ENCODE data around the gene BOD1L1.

Gene BOD1L1

DNA sequence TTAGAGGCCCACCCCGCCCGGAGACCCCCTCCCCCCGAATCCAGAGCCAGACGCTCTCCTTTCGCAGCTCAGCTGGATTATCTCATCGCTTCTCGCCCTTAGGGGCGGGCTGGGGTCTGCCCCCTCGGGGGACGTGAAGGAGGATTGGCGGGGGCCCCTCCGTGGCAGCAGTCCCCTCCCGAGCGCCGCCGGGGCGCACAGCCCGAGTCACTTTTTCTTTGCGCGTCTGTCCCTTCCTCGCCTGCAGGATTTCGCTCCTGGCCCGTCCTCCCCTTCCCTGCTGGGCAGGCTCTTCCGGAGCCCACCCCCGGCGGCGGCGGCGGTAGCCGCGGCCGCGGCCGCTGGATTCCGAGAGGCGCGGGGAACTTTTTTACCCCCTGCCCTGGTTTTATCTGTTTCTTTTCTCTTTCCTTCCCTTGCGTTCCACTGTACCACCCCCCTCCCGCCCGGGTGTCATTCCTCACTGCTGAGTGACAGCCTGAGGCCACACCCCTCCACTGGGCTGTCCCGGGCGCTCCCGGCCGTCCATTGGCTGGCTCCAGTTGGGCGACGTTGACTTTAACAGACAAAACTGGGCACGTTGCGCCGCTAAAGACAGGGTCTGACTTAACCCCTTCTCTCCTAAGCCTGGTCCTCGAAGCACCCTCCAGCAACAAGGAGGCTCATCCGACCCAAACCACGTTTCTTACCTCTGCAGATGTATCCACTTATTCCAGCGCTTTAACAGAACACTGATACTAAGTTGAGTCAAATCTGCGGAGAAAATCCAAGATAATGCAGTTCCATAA, 82.7 kb downstream of the BOD1L1 start (continued):
- no peak for TF ChIP-seq ZNF549 (tag by site-specific recombination; IDR thresholded peaks at IDR 0.05)
- no peak for TF ChIP-seq ZNF175 (tag by site-specific recombination; IDR thresholded peaks at IDR 0.05)
- TF ChIP-seq ZFP69B (tag by site-specific recombination; IDR thresholded peaks at IDR 0.05), result no peak
- no peak for TF ChIP-seq TSHZ1 (tag by site-specific recombination; IDR thresholded peaks at IDR 0.05; ENCODE audit: borderline replicate concordance)
- TF ChIP-seq MYNN (tag by site-specific recombination; IDR thresholded peaks at IDR 0.05; ENCODE audit: borderline replicate concordance), result no peak
- peak; percentile 69; the same call in 1 of the 2 replicates for TF ChIP-seq PATZ1 (tag by site-specific recombination; IDR thresholded peaks at IDR 0.05)
- no peak for TF ChIP-seq OSR2 (tag by site-specific recombination; IDR thresholded peaks at IDR 0.05)
- TF ChIP-seq ZNF571 (tag by site-specific recombination; IDR thresholded peaks at IDR 0.05), result no peak
- no peak for TF ChIP-seq ZNF747 (tag by site-specific recombination; IDR thresholded peaks at IDR 0.05)
- no peak for TF ChIP-seq ZNF16 (tag by site-specific recombination; IDR thresholded peaks at IDR 0.05; ENCODE audit: low read depth)
- TF ChIP-seq ZNF776 (tag by site-specific recombination; IDR thresholded peaks at IDR 0.05; ENCODE audit: borderline replicate concordance), result no peak
- TF ChIP-seq ZNF560 (tag by site-specific recombination; IDR thresholded peaks at IDR 0.05; ENCODE audit: borderline replicate concordance), result no peak
- TF ChIP-seq MZF1 (tag by site-specific recombination; IDR thresholded peaks at IDR 0.05; ENCODE audit: borderline replicate concordance), result no peak
- TF ChIP-seq ZNF155 (tag by site-specific recombination; IDR thresholded peaks at IDR 0.05), result no peak
- no peak for TF ChIP-seq HOXC10 (CRISPR knock-in tag; IDR thresholded peaks at IDR 0.05)
- TF ChIP-seq, protein P1, sequence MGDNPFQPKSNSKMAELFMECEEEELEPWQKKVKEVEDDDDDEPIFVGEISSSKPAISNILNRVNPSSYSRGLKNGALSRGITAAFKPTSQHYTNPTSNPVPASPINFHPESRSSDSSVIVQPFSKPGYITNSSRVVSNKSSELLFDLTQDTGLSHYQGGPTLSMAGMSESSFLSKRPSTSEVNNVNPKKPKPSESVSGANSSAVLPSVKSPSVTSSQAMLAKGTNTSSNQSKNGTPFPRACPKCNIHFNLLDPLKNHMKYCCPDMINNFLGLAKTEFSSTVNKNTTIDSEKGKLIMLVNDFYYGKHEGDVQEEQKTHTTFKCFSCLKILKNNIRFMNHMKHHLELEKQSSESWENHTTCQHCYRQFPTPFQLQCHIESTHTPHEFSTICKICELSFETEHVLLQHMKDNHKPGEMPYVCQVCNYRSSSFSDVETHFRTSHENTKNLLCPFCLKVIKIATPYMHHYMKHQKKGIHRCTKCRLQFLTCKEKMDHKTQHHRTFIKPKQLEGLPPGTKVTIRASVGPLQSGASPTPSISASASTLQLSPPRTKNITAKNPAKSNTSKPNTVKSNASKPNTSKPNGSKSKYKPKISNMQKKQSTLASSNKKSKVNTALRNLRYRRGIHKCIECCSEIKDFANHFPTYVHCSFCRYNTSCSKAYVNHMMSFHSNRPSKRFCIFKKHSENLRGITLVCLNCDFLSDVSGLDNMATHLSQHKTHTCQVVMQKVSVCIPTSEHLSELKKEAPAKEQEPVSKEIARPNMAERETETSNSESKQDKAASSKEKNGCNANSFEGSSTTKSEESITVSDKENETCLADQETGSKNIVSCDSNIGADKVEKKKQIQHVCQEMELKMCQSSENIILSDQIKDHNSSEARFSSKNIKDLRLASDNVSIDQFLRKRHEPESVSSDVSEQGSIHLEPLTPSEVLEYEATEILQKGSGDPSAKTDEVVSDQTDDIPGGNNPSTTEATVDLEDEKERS (tag by site-specific recombination; IDR thresholded peaks at IDR 0.05), result no peak
- peak; percentile 95 for TF ChIP-seq ZNF449 (tag by site-specific recombination; IDR thresholded peaks at IDR 0.05)
- TF ChIP-seq ZFP41 (tag by site-specific recombination; IDR thresholded peaks at IDR 0.05; ENCODE audit: borderline replicate concordance), result no peak
- TF ChIP-seq BCL11A (tag by site-specific recombination; IDR thresholded peaks at IDR 0.05; ENCODE audit: low read depth), result no peak
- no peak for TF ChIP-seq ZNF623 (tag by site-specific recombination; IDR thresholded peaks at IDR 0.05)
- no peak for TF ChIP-seq ZSCAN30 (tag by site-specific recombination; IDR thresholded peaks at IDR 0.05)
- TF ChIP-seq ZNF404 (tag by site-specific recombination; IDR thresholded peaks at IDR 0.05), result no peak
- TF ChIP-seq BCL11B (tag by site-specific recombination; IDR thresholded peaks at IDR 0.05; ENCODE audit: low read depth), result no peak
- TF ChIP-seq, protein P2, sequence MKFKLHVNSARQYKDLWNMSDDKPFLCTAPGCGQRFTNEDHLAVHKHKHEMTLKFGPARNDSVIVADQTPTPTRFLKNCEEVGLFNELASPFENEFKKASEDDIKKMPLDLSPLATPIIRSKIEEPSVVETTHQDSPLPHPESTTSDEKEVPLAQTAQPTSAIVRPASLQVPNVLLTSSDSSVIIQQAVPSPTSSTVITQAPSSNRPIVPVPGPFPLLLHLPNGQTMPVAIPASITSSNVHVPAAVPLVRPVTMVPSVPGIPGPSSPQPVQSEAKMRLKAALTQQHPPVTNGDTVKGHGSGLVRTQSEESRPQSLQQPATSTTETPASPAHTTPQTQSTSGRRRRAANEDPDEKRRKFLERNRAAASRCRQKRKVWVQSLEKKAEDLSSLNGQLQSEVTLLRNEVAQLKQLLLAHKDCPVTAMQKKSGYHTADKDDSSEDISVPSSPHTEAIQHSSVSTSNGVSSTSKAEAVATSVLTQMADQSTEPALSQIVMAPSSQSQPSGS (tag by site-specific recombination; IDR thresholded peaks at IDR 0.05; ENCODE audit: low read depth), result no peak
- no peak for TF ChIP-seq ZNF121 (tag by site-specific recombination; IDR thresholded peaks at IDR 0.05)
- no peak for TF ChIP-seq ZNF701 (tag by site-specific recombination; IDR thresholded peaks at IDR 0.05)
- no peak for TF ChIP-seq ZNF514 (tag by site-specific recombination; IDR thresholded peaks at IDR 0.05)
- TF ChIP-seq ZNF501 (tag by site-specific recombination; IDR thresholded peaks at IDR 0.05), result no peak
- no peak for TF ChIP-seq KLF7 (tag by site-specific recombination; IDR thresholded peaks at IDR 0.05; ENCODE audit: borderline replicate concordance)
